Prostate gland (tissue), 2 donors: ENCODE measurements around the gene ZNRF1.

Source experiments
- POLR2A ChIP-seq: fragments of 450-650 bp; IDR thresholded peaks from one replicate; pipeline ENCODE4 v1.6.1; 2016; ENCODE audit warnings: antibody characterized with exemption, mild to moderate bottlenecking
- TF ChIP-seq, protein P1 (sequence below), 4 experiments: fragments of 200-600 bp in 2 of 4; fragments of 450-650 bp in 2 of 4; sonication (generic) in 2 of 4; IDR thresholded peaks; 1 replicate in 3 of 4; 2 replicates in 1 of 4; pipeline ENCODE4 v1.5.1; 2016 to 2019; ENCODE audit warnings: antibody characterized with exemption in 4 of 4, mild to moderate bottlenecking in 2 of 4, moderate library complexity in 2 of 4

DNA sequence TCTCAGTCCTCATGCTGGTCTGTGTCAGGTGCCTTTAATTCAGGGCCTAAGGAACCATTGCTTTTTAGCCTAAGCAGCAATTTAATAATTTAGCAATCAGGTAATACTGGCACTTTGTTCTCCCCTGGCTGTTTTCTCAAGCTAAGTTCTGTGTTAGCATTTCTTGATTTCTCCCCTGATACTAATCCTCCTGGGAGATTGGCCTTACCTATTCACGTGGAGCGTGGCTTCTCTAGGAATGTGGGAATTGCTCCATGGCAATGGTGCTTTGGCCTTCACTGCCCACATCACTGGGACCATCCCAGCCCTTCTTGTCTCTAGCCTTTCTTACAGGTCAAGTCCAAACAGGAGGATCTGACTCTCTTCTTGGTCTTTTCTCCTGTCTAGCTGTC, 55.7 kb downstream of the ZNRF1 start:
- TF ChIP-seq, protein P1, sequence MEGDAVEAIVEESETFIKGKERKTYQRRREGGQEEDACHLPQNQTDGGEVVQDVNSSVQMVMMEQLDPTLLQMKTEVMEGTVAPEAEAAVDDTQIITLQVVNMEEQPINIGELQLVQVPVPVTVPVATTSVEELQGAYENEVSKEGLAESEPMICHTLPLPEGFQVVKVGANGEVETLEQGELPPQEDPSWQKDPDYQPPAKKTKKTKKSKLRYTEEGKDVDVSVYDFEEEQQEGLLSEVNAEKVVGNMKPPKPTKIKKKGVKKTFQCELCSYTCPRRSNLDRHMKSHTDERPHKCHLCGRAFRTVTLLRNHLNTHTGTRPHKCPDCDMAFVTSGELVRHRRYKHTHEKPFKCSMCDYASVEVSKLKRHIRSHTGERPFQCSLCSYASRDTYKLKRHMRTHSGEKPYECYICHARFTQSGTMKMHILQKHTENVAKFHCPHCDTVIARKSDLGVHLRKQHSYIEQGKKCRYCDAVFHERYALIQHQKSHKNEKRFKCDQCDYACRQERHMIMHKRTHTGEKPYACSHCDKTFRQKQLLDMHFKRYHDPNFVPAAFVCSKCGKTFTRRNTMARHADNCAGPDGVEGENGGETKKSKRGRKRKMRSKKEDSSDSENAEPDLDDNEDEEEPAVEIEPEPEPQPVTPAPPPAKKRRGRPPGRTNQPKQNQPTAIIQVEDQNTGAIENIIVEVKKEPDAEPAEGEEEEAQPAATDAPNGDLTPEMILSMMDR (IDR thresholded peaks at IDR 0.05), result no peak
- no peak for TF ChIP-seq POLR2A
